ENCODE results near the gene GPR107.

GPR107 gene

GRCh38 chr9:130137641-130138081 lies 84.0 kb downstream of the GPR107 start:
- no peak for TF ChIP-seq CTCF (IDR thresholded peaks at IDR 0.05; ENCODE audit: low read depth, low read length)

GRCh38 chr9:130138171-130138653 lies 84.5 kb downstream of the GPR107 start:
- DNase-seq (ENCODE audit: extremely low read depth, low read depth): peak; percentile 73

More at GRCh38 chr9:130137641-130138081, 84.0 kb downstream of the GPR107 start:
- no peak for DNase-seq (ENCODE audit: extremely low read depth, low read depth)

GRCh38 chr9:130138791-130139190 lies 85.1 kb downstream of the GPR107 start:
- DNase-seq (ENCODE audit: extremely low read depth, low read depth): peak; percentile 72
- TF ChIP-seq CTCF (IDR thresholded peaks at IDR 0.05; ENCODE audit: low read depth, low read length): no peak

More at GRCh38 chr9:130138171-130138653, 84.5 kb downstream of the GPR107 start:
- no peak for TF ChIP-seq CTCF (IDR thresholded peaks at IDR 0.05; ENCODE audit: low read depth, low read length)

GRCh38 chr9:130139251-130139650 lies 85.5 kb downstream of the GPR107 start:
- no peak for TF ChIP-seq CTCF (IDR thresholded peaks at IDR 0.05; ENCODE audit: low read depth, low read length)
- DNase-seq (ENCODE audit: extremely low read depth, low read depth): no peak

GRCh38 chr9:130140706-130141105 lies 87.0 kb downstream of the GPR107 start:
- TF ChIP-seq CTCF (IDR thresholded peaks at IDR 0.05; ENCODE audit: low read depth, low read length): no peak
- DNase-seq (ENCODE audit: extremely low read depth, low read depth): no peak

GRCh38 chr9:130142056-130142455 lies 88.3 kb downstream of the GPR107 start:
- DNase-seq (ENCODE audit: extremely low read depth, low read depth): no peak
- no peak for TF ChIP-seq CTCF (IDR thresholded peaks at IDR 0.05; ENCODE audit: low read depth, low read length)

GRCh38 chr9:130142641-130143040 lies 88.9 kb downstream of the GPR107 start:
- TF ChIP-seq CTCF (IDR thresholded peaks at IDR 0.05; ENCODE audit: low read depth, low read length): no peak
- DNase-seq (ENCODE audit: extremely low read depth, low read depth): no peak

Measured in AG09319 (cell line).